ENCODE results near the gene PIM1.

The PIM1 gene

DNA sequence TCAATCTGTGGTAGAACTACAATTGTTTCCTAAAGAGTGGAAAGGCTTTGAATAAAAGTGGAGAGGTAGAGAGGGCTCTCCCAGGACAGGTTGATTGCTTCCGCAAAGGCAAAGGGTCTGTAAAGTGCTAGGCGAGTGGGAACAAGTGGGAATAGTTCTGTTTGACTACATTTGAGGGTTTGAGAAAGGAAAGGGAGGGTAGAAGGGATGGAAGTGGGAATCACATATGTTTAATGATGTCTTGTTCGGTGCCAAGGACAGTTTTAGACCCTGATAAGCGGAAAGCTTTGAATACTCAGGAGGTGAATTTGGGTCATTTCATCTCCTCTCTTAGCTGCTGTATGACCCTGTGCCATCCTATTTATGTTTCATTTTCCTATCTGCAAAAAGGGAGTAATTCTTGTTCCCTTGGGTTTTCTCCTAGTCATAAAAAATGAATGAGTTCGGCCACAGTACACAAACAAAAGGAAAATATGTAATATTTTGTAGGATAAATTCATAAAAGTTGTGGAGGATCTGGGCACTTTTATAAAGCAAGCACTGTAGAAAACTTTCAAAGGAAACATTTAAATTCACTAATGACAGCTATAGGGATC lies 1.7 kb upstream of the PIM1 start:
- no CpG with 5 or more reads among the region's 5 CpGs for WGBS (ENCODE audit: extremely low coverage, insufficient coverage, insufficient read length)
- no peaks in the 10 kb centered on the region for H3K27me3 ChIP-seq (ENCODE audit: insufficient read depth, low read length)
- no peak overlapping the region for H4K12ac ChIP-seq (ENCODE audit: low read depth, low read length)

DNA sequence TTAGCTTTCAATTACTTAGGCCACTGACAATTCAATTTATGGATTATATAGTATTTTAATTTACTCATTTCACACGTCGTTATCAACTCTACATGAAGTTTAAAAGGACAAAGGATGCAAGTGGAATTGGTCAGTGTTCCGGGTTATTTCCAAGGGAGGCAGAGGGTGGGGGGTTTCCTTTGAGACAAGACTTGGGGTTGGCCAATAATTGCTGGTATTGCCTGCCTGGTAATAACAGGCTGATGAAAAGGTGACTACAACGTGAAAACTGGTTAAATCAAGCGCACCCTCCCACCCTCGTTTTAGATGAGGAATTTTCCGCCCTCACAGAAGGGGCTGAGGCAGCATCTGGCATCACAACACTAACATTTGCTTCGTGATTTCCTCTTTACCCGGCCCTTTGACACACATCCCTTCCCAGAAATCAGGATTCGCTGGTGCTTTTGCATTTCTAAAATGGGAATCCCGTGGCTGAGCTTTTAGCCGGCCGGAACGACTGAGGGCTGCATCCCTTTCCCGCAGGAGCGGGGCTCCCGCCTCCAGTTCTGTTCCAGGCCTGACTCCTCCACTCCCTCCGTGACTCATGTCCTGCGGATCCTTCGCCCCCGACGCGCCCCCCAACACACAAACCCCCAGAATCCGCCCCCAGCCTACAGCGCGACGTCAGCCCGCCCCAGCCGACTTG lies 999 bp upstream of the PIM1 start:
- Histone ChIP-seq H3K27ac (ENCODE audit: low read depth, low read length) (peak overlapping the region; percentile 48), H3K79me2 (ENCODE audit: control insufficient read depth, insufficient read depth, low read length, poor library complexity) (peaks cover 8% of the 10 kb centered on the region), H3K27me3 (ENCODE audit: insufficient read depth, low read length) (no peaks in the 10 kb centered on the region), H2BK5ac (ENCODE audit: low read depth, low read length, poor library complexity) (peak overlapping the region; percentile 18), H3K4me3 (ENCODE audit: low read depth, low read length) (peak overlapping the region; percentile 73), H4K8ac (ENCODE audit: low read depth, low read length) (peak overlapping the region; percentile 37), H3K4me1 (ENCODE audit: control insufficient read depth in 1 of 2, insufficient read depth in 2 of 2, low read length in 2 of 2) (peaks cover 0 to 14% of the 10 kb centered on the region in 2 experiments), H3K79me1 (ENCODE audit: low read length) (peaks cover 21% of the 10 kb centered on the region), H4K12ac (ENCODE audit: low read depth, low read length) (peak overlapping the region; percentile 19), H3K23ac (ENCODE audit: low read length) (no peak overlapping the region), H2BK120ac (ENCODE audit: insufficient read depth, low read length, poor library complexity) (peak overlapping the region; percentile 29), H3K18ac (ENCODE audit: low read length) (peak overlapping the region; percentile 76), H3K9me3 (ENCODE audit: insufficient read depth, low read depth, low read length) (no peaks in the 10 kb centered on the region), H2BK12ac (ENCODE audit: low read length) (no peak overlapping the region), H2AK5ac (ENCODE audit: low read length) (no peak overlapping the region), H3K4me2 (ENCODE audit: low read length) (peak overlapping the region; percentile 84), H3K4ac (ENCODE audit: low read depth, low read length) (peak overlapping the region; percentile 50), H3K14ac (ENCODE audit: low read length) (peak overlapping the region; percentile 9), H4K91ac (ENCODE audit: low read depth, low read length) (peak overlapping the region; percentile 41), H3K9ac (ENCODE audit: low read length) (peak overlapping the region; percentile 69), H3K36me3 (ENCODE audit: control insufficient read depth in 1 of 2, insufficient read depth in 2 of 2, low read length in 2 of 2) (peaks cover 7 to 12% of the 10 kb centered on the region in 2 experiments), H2AFZ (ENCODE audit: insufficient read depth, low read length, poor library complexity) (peak overlapping the region; percentile 92)
- peak; percentile 65 to 75 for DNase-seq
- WGBS (ENCODE audit: extremely low coverage, insufficient coverage, insufficient read length): no CpG with 5 or more reads among the region's 29 CpGs

More for the DNA sequence above, 1.7 kb upstream of the PIM1 start:
- H3K4me2 ChIP-seq (ENCODE audit: low read length): no peak overlapping the region
- DNase-seq: no peak
- no peak overlapping the region for H3K18ac ChIP-seq (ENCODE audit: low read length)
- no peak overlapping the region for H3K9ac ChIP-seq (ENCODE audit: low read length)
- H3K79me2 ChIP-seq (ENCODE audit: control insufficient read depth, insufficient read depth, low read length, poor library complexity): peaks cover 8% of the 10 kb centered on the region
- no peak overlapping the region for H3K27ac ChIP-seq (ENCODE audit: low read depth, low read length)
- H3K23ac ChIP-seq (ENCODE audit: low read length): no peak overlapping the region
- H4K91ac ChIP-seq (ENCODE audit: low read depth, low read length): no peak overlapping the region
- no peak overlapping the region for H3K4ac ChIP-seq (ENCODE audit: low read depth, low read length)
- no peak overlapping the region for H2BK5ac ChIP-seq (ENCODE audit: low read depth, low read length, poor library complexity)
- H3K4me1 ChIP-seq (ENCODE audit: control insufficient read depth in 1 of 2, insufficient read depth in 2 of 2, low read length in 2 of 2): peaks cover 0 to 14% of the 10 kb centered on the region in 2 experiments
- H4K8ac ChIP-seq (ENCODE audit: low read depth, low read length): no peak overlapping the region
- no peak overlapping the region for H3K14ac ChIP-seq (ENCODE audit: low read length)
- H3K9me3 ChIP-seq (ENCODE audit: insufficient read depth, low read depth, low read length): no peaks in the 10 kb centered on the region
- peaks cover 4 to 5% of the 10 kb centered on the region in 2 experiments for H3K36me3 ChIP-seq (ENCODE audit: control insufficient read depth in 1 of 2, insufficient read depth in 2 of 2, low read length in 2 of 2)
- peaks cover 21% of the 10 kb centered on the region for H3K79me1 ChIP-seq (ENCODE audit: low read length)
- no peak overlapping the region for H2BK120ac ChIP-seq (ENCODE audit: insufficient read depth, low read length, poor library complexity)
- no peak overlapping the region for H3K4me3 ChIP-seq (ENCODE audit: low read depth, low read length)
- H2BK12ac ChIP-seq (ENCODE audit: low read length): no peak overlapping the region
- H2AFZ ChIP-seq (ENCODE audit: insufficient read depth, low read length, poor library complexity): no peak overlapping the region
- H2AK5ac ChIP-seq (ENCODE audit: low read length): no peak overlapping the region

DNA sequence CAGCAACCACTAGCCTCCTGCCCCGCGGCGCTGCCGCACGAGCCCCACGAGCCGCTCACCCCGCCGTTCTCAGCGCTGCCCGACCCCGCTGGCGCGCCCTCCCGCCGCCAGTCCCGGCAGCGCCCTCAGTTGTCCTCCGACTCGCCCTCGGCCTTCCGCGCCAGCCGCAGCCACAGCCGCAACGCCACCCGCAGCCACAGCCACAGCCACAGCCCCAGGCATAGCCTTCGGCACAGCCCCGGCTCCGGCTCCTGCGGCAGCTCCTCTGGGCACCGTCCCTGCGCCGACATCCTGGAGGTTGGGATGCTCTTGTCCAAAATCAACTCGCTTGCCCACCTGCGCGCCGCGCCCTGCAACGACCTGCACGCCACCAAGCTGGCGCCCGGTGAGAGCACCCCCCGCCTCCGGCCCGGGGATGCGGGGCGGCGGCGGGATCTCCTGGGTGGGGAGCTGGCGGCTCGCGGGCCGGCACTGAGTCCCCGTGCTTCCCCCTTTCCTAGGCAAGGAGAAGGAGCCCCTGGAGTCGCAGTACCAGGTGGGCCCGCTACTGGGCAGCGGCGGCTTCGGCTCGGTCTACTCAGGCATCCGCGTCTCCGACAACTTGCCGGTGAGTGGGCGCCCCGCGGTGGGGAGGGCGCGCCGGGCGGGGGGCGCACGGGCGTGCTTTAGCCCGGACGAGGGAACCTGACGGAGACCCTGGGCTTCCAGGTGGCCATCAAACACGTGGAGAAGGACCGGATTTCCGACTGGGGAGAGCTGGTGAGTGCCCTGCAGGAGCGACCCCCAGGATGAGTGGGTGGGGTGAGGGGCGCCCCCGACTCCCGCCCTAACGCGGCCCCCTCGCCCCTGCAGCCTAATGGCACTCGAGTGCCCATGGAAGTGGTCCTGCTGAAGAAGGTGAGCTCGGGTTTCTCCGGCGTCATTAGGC lies 585 bp downstream of the PIM1 start:
- H3K23ac ChIP-seq (ENCODE audit: low read length): no peak overlapping the region
- peak; percentile 80 to 90 for DNase-seq
- peak overlapping the region; percentile 100 for H3K4me2 ChIP-seq (ENCODE audit: low read length)
- peak overlapping the region; percentile 71 for H4K12ac ChIP-seq (ENCODE audit: low read depth, low read length)
- peak overlapping the region; percentile 98 for H3K4me3 ChIP-seq (ENCODE audit: low read depth, low read length)
- H3K9ac ChIP-seq (ENCODE audit: low read length): peak overlapping the region; percentile 92
- H2BK12ac ChIP-seq (ENCODE audit: low read length): peak overlapping the region; percentile 11
- H3K27me3 ChIP-seq (ENCODE audit: insufficient read depth, low read length): no peaks in the 10 kb centered on the region
- no CpG with 5 or more reads among the region's 92 CpGs for WGBS (ENCODE audit: extremely low coverage, insufficient coverage, insufficient read length)
- H2BK120ac ChIP-seq (ENCODE audit: insufficient read depth, low read length, poor library complexity): peak overlapping the region; percentile 12
- peak overlapping the region; percentile 53 for H3K4ac ChIP-seq (ENCODE audit: low read depth, low read length)
- peak overlapping the region; percentile 63 for H2AFZ ChIP-seq (ENCODE audit: insufficient read depth, low read length, poor library complexity)
- peaks cover 15 to 21% of the 10 kb centered on the region in 2 experiments for H3K36me3 ChIP-seq (ENCODE audit: control insufficient read depth in 1 of 2, insufficient read depth in 2 of 2, low read length in 2 of 2)
- peaks cover 1% of the 10 kb centered on the region for H3K9me3 ChIP-seq (ENCODE audit: insufficient read depth, low read depth, low read length)
- H3K79me2 ChIP-seq (ENCODE audit: control insufficient read depth, insufficient read depth, low read length, poor library complexity): peaks cover 8% of the 10 kb centered on the region
- H4K91ac ChIP-seq (ENCODE audit: low read depth, low read length): peak overlapping the region; percentile 33
- no peak overlapping the region for H2AK5ac ChIP-seq (ENCODE audit: low read length)
- peaks cover 0 to 13% of the 10 kb centered on the region in 2 experiments for H3K4me1 ChIP-seq (ENCODE audit: control insufficient read depth in 1 of 2, insufficient read depth in 2 of 2, low read length in 2 of 2)
- H4K8ac ChIP-seq (ENCODE audit: low read depth, low read length): peak overlapping the region; percentile 51
- peak overlapping the region; percentile 36 for H3K27ac ChIP-seq (ENCODE audit: low read depth, low read length)
- H3K79me1 ChIP-seq (ENCODE audit: low read length): peaks cover 21% of the 10 kb centered on the region
- H3K18ac ChIP-seq (ENCODE audit: low read length): peak overlapping the region; percentile 26
- peak overlapping the region; percentile 15 for H2BK5ac ChIP-seq (ENCODE audit: low read depth, low read length, poor library complexity)
- peak overlapping the region; percentile 57 for H3K14ac ChIP-seq (ENCODE audit: low read length)

All from trophoblast cell (in vitro differentiated cells and primary cell).